Activated CD8-positive, alpha-beta memory T cell treated with anti-CD3 and anti-CD28 coated beads, Interleukin-2, amount 10 ng/mL, durations not matched to agents 7 days and 5 days (primary cell): ENCODE measurements around the gene WDR45B. TPM values are rescaled to one million over a fixed set of nuclear protein-coding genes. Genes with fewer than 3 reads are reported as not detected.

Source experiments
- ATAC-seq: fragments of 150-1000 bp; cut with Tn5 transposase; one replicate; pipeline ENCODE4 v1.10.0; 2021; ENCODE audit warnings: moderate library complexity
- CTCF ChIA-PET: fragments of 350-600 bp; sonication (Branson Sonifier 250); formaldehyde crosslinking; loops from one replicate; lab custom pipeline; 2021; ENCODE audit warnings: antibody characterized with exemption; lab: Charles Lee
- DNase-seq: peaks from one replicate; pipeline ENCODE4 v3.0.0-alpha.2; 2020
- H3K27ac Mint-ChIP-seq: one replicate; pipeline ENCODE4 v1.8.0; 2021; ENCODE audit warnings: mild to moderate bottlenecking, mixed read lengths
- H3K27me3 Mint-ChIP-seq: one replicate; pipeline ENCODE4 v1.8.0; 2021; ENCODE audit warnings: mixed read lengths
- H3K36me3 Mint-ChIP-seq: one replicate; pipeline ENCODE4 v1.8.0; 2021; ENCODE audit warnings: mild to moderate bottlenecking, mixed read lengths
- H3K4me1 Mint-ChIP-seq: one replicate; pipeline ENCODE4 v1.8.0; 2021; ENCODE audit warnings: mixed read lengths
- H3K4me3 Mint-ChIP-seq: one replicate; pipeline ENCODE4 v1.8.0; 2021; ENCODE audit warnings: mild to moderate bottlenecking, moderate library complexity, mixed read lengths
- H3K9me3 Mint-ChIP-seq: one replicate; pipeline ENCODE4 v1.8.0; 2022; ENCODE audit warnings: low read depth, mixed read lengths
- total RNA-seq, 2 experiments: library from RNA; stranded (reverse); gene quantifications; one replicate each; pipeline ENCODE4 v1.2.3, GENCODE V29; 2021

Gene WDR45B
- total RNA-seq, 2 experiments from 2014 or later, result 37.0 to 41.4 TPM

DNA sequence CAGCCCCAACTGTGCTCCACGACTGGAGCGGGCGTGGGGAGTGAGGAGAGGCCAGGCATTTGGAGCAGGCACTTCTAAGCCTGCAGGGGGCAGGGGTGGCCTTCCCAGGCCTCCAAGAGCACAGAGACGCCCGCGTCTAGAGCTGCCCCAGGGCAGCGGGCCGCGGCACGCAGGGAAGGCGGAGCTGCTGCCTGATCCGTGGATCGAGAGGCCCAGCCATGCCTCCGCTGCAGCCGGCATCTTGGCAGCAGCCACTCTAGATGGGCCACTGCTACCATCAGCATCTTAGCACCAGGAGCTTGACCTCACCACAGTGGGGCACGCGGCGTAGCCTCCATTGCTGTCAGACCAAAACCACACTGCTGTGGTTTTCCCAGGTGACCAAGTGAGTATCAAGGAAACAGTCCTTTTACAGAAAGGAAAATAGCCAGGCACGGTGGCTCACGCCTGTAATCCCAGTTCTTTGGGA lies 20.4 kb upstream of the WDR45B start:
- Mint-ChIP-seq H3K4me3 (no peak overlapping the region), H3K9me3 (peaks cover 4% of the 10 kb centered on the region), H3K36me3 (no peaks in the 10 kb centered on the region), H3K27me3 (no peaks in the 10 kb centered on the region), H3K27ac (no peak overlapping the region), H3K4me1 (peaks cover 6% of the 10 kb centered on the region)
- DNase-seq (peak; percentile 55), ATAC-seq (peak; percentile 94)
- CTCF ChIA-PET, result interaction anchor here (0.7 to 2.2 kb wide), 13 partner anchors 12 to 533 kb away, joined by 3 to 10 read pairs (median 4); partner anchors contain the start of gene FN3KRP

DNA sequence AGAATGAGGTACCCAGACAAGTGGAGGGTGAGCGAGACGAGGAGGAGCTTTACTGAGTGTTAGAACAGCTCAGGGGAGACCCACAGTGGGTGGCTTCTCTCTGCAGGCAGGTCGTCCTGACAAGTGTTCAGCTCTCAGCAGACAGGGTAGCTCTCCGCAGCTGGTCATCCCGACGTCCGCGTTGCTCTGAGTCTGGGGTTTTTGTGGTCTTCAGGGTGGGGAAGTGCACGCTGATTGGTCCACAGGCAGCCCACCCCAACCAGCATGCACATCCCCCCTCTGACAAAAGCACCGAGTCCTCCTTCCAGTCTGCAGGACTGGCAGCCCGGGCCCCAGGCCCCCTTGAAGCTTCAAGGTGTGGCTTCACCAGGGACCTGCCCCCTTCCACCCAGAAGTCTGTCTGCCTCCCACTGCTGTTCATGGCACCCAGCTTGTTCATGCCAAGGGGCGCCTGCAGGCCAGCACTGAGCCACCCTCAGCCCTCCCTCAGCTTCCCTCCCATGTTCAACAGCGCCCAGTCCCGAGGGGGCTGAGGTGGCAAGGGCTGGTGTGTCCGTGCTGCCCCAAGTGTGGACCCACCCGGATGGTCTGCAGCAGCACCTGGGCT lies 19.9 kb upstream of the WDR45B start:
- Mint-ChIP-seq H3K27ac (no peak overlapping the region), H3K4me1 (peaks cover 6% of the 10 kb centered on the region), H3K9me3 (peaks cover 4% of the 10 kb centered on the region), H3K27me3 (no peaks in the 10 kb centered on the region), H3K36me3 (no peaks in the 10 kb centered on the region), H3K4me3 (no peak overlapping the region)
- CTCF ChIA-PET, result interaction anchor here (0.7 to 2.2 kb wide), 10 partner anchors 11 to 251 kb away, joined by 3 to 10 read pairs (median 4); partner anchors contain the start of gene FN3KRP
- DNase-seq, result no peak
- ATAC-seq, result no peak

DNA sequence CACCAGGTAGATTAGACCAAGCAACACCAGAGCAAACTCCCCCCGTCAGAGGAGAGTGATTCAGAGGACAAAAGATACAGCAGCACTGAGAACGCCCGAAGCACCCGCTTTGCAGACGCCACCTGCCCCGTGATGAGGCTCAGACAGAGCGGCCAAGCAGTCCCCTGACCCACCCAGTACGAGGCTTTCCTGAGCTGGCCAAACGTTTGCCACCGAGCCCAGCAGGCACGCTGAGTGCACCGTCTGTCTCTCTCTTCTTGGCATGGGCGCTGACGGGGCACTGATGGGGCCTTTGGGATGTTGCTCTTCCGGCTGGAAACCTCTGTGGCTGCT lies 19.4 kb upstream of the WDR45B start:
- Mint-ChIP-seq H3K9me3 (peaks cover 4% of the 10 kb centered on the region), H3K27me3 (no peaks in the 10 kb centered on the region), H3K4me1 (peaks cover 6% of the 10 kb centered on the region), H3K4me3 (no peak overlapping the region), H3K27ac (no peak overlapping the region), H3K36me3 (no peaks in the 10 kb centered on the region)
- CTCF ChIA-PET, result interaction anchor here (1.0 to 2.2 kb wide), 3 partner anchors 19 to 108 kb away, joined by 3 to 10 read pairs (median 5); no protein-coding TSS in a partner anchor
- DNase-seq, result no peak
- no peak for ATAC-seq

DNA sequence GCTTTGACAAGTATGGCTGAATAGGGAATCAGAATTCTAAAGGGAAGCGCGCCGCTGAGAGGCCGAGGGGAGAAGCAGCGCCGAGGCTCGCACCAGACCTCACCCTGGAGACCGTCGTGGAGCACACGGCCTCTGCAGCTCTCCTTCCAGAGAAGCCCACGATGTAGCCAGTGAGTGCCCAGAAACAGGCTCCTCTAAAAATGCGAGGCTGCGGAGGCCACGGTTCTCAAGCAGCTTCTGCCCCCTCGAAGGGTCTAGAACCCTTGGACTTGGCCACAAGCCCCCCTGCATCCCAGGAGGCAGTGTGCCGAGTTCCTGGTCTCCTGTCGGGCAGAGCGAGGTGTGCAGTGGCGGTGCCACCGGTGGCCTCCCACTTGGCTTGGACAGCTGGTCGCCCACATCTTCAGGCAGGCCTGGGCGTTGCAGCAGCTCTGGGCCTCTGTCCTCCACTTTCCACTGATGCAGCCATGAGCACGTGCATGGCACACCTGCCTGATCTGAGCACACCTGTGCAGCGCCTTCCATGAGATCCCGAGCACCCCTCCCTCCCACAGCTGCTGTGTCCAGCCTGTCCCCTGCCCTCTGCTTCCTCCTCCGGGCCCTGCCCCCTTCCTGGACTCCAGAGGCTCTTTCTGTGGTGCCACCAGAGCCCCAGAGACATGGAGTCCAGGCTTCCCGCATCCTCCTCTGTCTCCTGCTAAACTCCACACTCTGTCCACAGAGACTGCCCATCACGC lies 18.9 kb upstream of the WDR45B start:
- Mint-ChIP-seq H3K4me3 (no peak overlapping the region), H3K4me1 (peaks cover 6% of the 10 kb centered on the region), H3K27me3 (no peaks in the 10 kb centered on the region), H3K9me3 (peaks cover 2% of the 10 kb centered on the region), H3K27ac (no peak overlapping the region), H3K36me3 (no peaks in the 10 kb centered on the region)
- no peak for ATAC-seq
- no peak for DNase-seq
- CTCF ChIA-PET, result interaction anchor here (1.0 kb wide), 1 partner anchor 19 kb away, joined by 3 read pairs; no protein-coding TSS in a partner anchor

DNA sequence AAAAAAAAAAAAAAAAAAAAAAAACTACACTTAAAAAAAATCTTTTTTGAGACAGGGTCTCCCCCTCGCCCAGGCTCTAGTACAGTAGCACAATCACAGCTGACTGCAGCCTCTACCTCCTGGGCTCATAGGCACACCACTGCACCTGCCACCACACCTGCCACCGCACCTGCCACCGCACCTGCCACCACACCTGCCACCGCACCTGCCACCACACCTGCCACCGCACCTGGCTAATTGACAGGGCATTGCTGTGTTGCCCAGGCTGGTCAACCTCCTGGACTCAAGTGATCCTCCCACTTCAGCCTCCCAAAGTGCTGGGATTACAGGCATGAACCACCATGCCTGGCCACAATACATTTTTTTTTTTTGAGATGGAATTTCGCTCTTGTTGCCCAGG lies 17.6 kb upstream of the WDR45B start:
- H3K4me3 Mint-ChIP-seq, result no peak overlapping the region
- ATAC-seq, result no peak
- no peak overlapping the region for H3K27ac Mint-ChIP-seq
- H3K9me3 Mint-ChIP-seq, result no peaks in the 10 kb centered on the region
- peaks cover 6% of the 10 kb centered on the region for H3K4me1 Mint-ChIP-seq
- H3K36me3 Mint-ChIP-seq, result no peaks in the 10 kb centered on the region
- CTCF ChIA-PET, result no interaction called here
- DNase-seq, result no peak
- H3K27me3 Mint-ChIP-seq, result no peaks in the 10 kb centered on the region

DNA sequence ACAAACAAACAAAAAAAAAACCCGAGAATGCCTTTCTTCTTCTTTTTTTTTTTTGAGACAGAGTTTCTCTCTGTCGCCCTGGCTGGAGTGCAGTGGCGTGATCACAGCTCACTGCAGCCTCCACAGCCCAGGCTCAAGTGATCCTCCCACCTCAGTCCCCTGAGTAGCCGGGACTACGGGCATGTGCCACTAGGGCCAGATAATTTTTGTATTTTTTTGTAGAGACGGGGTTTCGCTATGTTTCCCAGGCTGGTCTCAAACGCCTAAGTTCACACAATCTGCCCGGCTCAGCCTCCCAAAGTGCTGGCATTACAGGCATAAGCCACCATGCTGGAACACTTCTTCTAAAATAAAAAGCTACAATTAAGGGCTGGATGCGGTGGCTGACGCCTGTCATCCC lies 17.0 kb upstream of the WDR45B start:
- DNase-seq (no peak), ATAC-seq (no peak)
- no peaks in the 10 kb centered on the region for H3K9me3 Mint-ChIP-seq
- H3K36me3 Mint-ChIP-seq, result no peaks in the 10 kb centered on the region
- H3K27me3 Mint-ChIP-seq, result no peaks in the 10 kb centered on the region
- CTCF ChIA-PET, result interaction anchor here (0.7 kb wide), 1 partner anchor 37 kb away, joined by 3 read pairs; no protein-coding TSS in a partner anchor
- no peak overlapping the region for H3K27ac Mint-ChIP-seq
- peaks cover 6% of the 10 kb centered on the region for H3K4me1 Mint-ChIP-seq
- H3K4me3 Mint-ChIP-seq, result no peak overlapping the region

DNA sequence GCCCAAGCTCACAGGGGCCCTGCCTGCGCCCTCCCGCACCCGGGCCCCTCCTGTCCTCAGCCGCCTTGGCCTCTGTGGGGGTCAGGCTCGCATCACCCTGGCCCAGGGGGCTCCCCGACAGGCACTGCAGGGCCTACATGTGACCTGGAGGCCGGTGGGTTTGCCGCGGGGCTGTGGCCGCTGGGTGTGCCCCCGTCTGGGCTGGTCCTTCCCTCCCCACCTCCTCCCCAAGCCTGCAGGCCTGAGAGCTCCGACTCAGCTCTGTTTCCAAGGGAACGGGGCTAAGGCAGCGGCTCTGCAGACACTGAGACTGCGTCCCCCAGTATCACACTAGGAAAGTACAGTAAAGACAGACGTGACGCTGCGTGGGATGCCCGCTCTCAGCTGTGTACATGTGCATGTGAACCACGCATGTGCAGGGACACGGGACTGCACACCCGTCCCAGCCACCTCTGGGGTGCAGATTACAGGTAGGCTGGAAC lies 16.5 kb upstream of the WDR45B start:
- DNase-seq (no peak), ATAC-seq (no peak)
- Mint-ChIP-seq H3K36me3 (no peaks in the 10 kb centered on the region), H3K4me1 (peaks cover 6% of the 10 kb centered on the region), H3K27ac (no peak overlapping the region), H3K4me3 (no peak overlapping the region), H3K9me3 (peaks cover 3% of the 10 kb centered on the region), H3K27me3 (no peaks in the 10 kb centered on the region)
- CTCF ChIA-PET, result interaction anchor here (0.7 kb wide), 1 partner anchor 37 kb away, joined by 3 read pairs; no protein-coding TSS in a partner anchor

DNA sequence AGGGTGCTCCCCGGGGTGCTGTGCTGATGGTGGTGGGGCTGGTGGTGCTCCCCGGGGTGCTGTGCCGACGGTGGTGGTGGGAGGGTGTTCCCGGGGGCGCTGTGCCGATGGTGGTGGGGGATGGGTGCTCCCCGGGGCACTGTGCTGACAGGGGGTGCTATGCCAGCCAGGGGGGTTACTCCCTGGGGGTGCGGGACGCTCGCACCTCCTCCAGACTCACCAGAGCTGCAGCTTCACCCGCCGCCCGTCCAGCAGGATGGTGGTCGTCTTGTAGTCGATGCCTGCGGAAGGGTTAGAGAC lies 16.0 kb upstream of the WDR45B start:
- peaks cover 3% of the 10 kb centered on the region for H3K9me3 Mint-ChIP-seq
- CTCF ChIA-PET, result no interaction called here

DNA sequence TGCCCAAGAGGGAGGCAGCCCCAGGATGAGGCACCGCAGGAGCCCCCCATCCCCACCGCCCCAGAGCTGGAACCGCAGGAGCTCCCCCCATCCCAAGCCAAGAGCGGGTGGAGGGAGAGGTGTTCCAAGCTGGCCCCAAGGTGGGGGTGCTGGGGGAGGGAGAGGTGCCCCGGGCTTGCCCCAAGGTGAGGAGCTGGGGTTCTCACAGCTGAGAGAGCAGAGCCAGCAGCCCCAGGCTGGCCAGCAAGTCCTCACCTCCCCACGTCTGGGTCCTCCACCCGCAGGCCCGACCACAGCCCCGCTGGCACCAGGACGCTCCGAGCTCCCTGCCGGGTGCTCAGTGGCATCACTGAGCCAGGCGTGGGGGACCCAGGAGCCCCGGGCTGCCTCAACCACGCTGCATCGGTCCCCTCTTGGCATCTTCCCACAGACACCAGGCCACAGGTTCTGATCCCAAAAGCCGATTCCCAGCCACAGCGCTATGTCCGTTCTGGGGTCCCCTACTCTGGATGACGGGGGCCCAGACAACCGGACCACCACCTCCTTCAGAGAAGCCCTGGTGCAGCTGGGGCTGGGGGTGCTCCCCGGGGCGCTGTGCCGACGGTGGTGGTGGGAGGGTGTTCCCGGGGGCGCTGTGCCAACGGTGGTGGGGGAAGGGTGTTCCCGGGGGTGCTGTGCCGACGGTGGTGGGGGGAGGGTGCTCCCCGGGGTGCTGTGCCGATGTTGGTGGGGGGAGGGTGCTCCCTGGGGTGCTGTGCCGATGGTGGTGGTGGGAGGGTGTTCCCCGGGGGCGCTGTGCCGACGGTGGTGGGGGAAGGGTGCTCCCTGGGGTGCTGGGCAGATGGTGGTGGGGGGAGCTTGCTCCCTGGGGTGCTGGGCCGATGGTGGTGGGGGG lies 15.4 kb upstream of the WDR45B start:
- H3K27me3 Mint-ChIP-seq, result no peaks in the 10 kb centered on the region
- H3K27ac Mint-ChIP-seq, result no peak overlapping the region
- ATAC-seq (no peak), DNase-seq (no peak)
- CTCF ChIA-PET, result no interaction called here
- H3K4me3 Mint-ChIP-seq, result no peak overlapping the region
- H3K4me1 Mint-ChIP-seq, result peaks cover 2% of the 10 kb centered on the region
- H3K9me3 Mint-ChIP-seq, result peaks cover 3% of the 10 kb centered on the region
- no peaks in the 10 kb centered on the region for H3K36me3 Mint-ChIP-seq

More for the DNA sequence above, 16.0 kb upstream of the WDR45B start:
- no peak overlapping the region for H3K4me3 Mint-ChIP-seq
- H3K27me3 Mint-ChIP-seq, result no peaks in the 10 kb centered on the region
- H3K27ac Mint-ChIP-seq, result no peak overlapping the region
- ATAC-seq, result no peak
- no peak for DNase-seq
- H3K36me3 Mint-ChIP-seq, result no peaks in the 10 kb centered on the region
- H3K4me1 Mint-ChIP-seq, result peaks cover 6% of the 10 kb centered on the region

DNA sequence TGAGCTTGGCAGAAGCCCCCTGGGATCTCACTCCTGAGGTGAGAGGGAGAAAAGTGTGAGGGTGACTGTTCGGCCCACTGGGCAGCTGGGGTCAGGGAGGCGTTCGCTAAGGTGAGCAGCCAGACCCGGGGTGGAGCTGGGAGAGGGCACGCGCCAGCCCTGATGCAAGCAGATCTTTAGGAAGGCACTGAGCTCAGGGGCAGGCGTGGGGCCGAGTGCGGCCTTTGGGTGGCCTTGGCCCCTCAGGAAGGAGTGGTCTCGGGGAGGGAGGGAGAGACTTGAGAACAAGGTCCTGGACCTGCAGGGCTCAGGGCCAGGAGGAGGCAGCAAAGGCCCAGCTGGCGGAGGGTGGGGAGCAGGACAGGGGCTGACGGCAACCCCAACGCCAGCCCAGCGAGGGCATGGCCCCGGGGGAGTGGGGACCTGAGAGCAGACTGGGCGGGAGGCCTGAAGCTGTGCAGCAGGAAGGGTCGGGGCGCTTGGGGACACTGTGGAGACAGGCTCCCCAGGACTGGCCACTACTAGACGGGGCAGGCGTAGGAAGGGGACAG lies 14.5 kb upstream of the WDR45B start:
- CTCF ChIA-PET, result no interaction called here
- Mint-ChIP-seq H3K4me3 (no peak overlapping the region), H3K27ac (no peak overlapping the region), H3K36me3 (no peaks in the 10 kb centered on the region), H3K9me3 (peaks cover 3% of the 10 kb centered on the region), H3K4me1 (no peaks in the 10 kb centered on the region), H3K27me3 (no peaks in the 10 kb centered on the region)
- DNase-seq (no peak), ATAC-seq (no peak)

DNA sequence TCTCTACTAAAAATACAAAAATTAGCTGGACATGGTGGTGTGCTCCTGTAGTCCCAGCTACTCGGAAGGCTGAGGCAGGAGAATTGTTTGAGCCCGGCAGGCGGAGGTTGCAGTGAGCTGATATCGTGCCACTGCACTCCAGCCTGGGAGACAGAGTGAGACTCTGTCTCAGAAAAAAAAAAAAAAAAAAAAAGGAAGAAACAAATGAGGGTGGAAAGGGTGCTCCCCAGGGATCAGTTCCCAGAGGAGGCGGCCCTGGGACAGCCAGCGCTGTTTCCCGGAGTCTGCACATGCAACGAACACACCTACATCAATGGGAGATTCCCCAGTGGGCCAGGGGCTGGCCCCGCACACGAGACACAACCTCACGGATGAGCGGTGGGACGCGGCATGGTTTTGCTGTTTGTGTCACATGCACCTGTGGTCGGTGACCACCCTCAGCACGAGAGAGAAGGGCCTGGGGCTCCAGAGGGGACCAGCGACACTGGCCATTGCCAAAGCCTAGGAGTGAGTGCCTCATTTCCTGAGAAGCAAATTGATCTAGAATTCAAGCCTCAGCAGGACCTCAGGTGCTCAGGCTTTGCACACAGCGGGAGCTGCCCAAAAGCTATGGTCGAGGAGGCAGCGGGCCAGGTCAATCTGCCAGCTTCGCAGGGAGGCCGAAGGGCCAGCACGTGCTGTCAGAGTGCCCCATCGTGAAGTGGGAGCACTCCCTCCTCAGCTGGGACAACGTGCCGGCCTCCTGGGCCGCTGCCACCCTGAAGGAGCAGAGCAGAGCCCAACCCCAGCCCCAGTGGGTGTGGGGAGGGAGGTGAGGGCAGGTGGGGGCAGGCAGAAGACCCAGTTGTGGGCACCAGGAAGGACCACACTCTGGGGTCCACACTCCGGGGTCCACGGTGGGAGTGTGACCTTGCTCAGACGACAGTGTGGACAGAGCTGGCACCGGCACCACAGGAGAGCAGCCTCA lies 13.8 kb upstream of the WDR45B start:
- CTCF ChIA-PET, result no interaction called here
- Mint-ChIP-seq H3K27ac (no peak overlapping the region), H3K4me1 (no peaks in the 10 kb centered on the region), H3K4me3 (no peak overlapping the region), H3K27me3 (no peaks in the 10 kb centered on the region), H3K9me3 (peaks cover 3% of the 10 kb centered on the region), H3K36me3 (no peaks in the 10 kb centered on the region)
- no peak for ATAC-seq
- DNase-seq, result no peak

DNA sequence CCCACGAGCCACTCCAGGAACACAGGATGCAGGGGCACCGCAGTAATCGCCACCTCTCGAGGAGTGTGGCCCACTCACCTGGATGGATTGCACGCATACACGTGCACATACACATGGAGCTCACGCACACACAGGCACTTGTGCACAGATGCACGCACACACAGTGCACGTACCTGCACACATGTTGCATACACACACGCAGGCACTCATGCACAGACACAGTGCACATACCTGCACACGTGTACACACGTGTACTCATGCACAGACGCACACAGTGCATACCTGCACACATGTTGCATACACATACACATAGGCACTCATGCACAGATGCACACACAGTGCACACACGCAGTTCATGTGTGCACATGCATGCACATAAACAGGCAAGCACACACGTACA lies 11.6 kb upstream of the WDR45B start:
- Mint-ChIP-seq H3K36me3 (no peaks in the 10 kb centered on the region), H3K4me3 (no peak overlapping the region), H3K27ac (no peak overlapping the region), H3K27me3 (no peaks in the 10 kb centered on the region), H3K4me1 (no peaks in the 10 kb centered on the region), H3K9me3 (peaks cover 3% of the 10 kb centered on the region)
- CTCF ChIA-PET, result no interaction called here
- DNase-seq (no peak), ATAC-seq (no peak)
